Measurements from ENCODE around the gene ECE1. TPM values are rescaled to one million over a fixed set of nuclear protein-coding genes. Genes with fewer than 3 reads are reported as not detected.

ECE1 gene
- total and polyA plus RNA-seq, 2 donors (not counting 3 experiments of a cell fraction or from before 2014, with no cell fraction given), result 437 to 562 TPM

DNA sequence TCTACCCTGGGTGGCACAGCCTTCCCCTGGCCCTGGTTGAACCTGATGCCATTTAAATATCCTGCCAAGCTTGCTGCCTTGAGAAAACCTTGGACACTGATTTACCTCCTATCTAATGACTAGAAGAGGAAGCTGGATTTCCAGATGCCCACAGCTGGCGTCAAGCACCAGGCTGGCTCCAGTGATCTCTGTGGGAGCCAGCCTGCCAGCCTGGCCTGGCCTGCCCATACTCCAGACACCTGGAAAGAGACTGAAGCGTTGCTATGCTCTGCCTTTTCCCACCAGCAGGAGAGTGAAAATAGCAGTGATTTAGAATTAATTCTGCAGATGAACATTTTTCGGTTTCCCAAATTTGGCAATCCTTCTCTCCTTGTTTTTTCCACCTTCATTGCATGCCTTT lies 102.0 kb downstream of the ECE1 start:
- Histone ChIP-seq H3K36me3 (ENCODE audit: control insufficient read depth in 2 of 2, extremely low read depth in 1 of 2, insufficient read depth in 2 of 2, low read length in 2 of 2) (no peaks in the 10 kb centered on the region), H3K27ac (ENCODE audit: insufficient read depth, low read depth, low read length) (no peak overlapping the region), H3K9ac (replicated peaks; ENCODE audit: extremely low read depth, insufficient read depth, low read length) (no peak overlapping the region), H2AFZ (ENCODE audit: low read depth, low read length) (no peak overlapping the region), H3K4me3 (replicated peaks in 1 of 3; ENCODE audit: insufficient read depth in 1 of 3, low read depth in 1 of 3, low read length in 3 of 3) (no peak overlapping the region), H3K27me3 (ENCODE audit: control insufficient read depth in 2 of 2, insufficient read depth in 2 of 2, low read length in 2 of 2) (no peaks in the 10 kb centered on the region), H4K20me1 (replicated peaks; ENCODE audit: control insufficient read depth, extremely low read depth, insufficient read depth, low read length) (no peaks in the 10 kb centered on the region), H3K4me2 (ENCODE audit: insufficient read depth, low read length) (no peak overlapping the region), H3K4me1 (ENCODE audit: control insufficient read depth, extremely low read depth, insufficient read depth, low read length) (peaks cover 9% of the 10 kb centered on the region), H3K79me2 (ENCODE audit: control insufficient read depth, insufficient read depth, low read length) (no peaks in the 10 kb centered on the region), H3K9me1 (replicated peaks; ENCODE audit: control insufficient read depth, extremely low read depth, insufficient read depth, low read length) (no peaks in the 10 kb centered on the region), H3K9me3 (replicated peaks; ENCODE audit: control insufficient read depth, insufficient read depth, low read length) (no peaks in the 10 kb centered on the region)
- POLR2A ChIA-PET, result no interaction called here
- CTCF ChIA-PET, result no interaction called here
- BruUV-seq (replicated peaks), result no TSS peak
- dilution Hi-C loops (cut with MboI; ENCODE audit: extremely low pct_ligation_motif_present, low sequenced_read_pairs), result no loop called here
- TF ChIP-seq MYC (IDR thresholded peaks at IDR 0.05; ENCODE audit: low read depth, low read length) (no peak), FOS (IDR thresholded peaks at IDR 0.05; ENCODE audit: borderline replicate concordance, insufficient read depth, low read length) (no peak), MAX (IDR thresholded peaks at IDR 0.05; ENCODE audit: insufficient read depth, insufficient read length) (no peak), CTCF (IDR thresholded peaks at IDR 0.05; ENCODE audit: extremely low read depth in 1 of 2, insufficient read depth in 1 of 2, low read depth in 1 of 2, low read length in 2 of 2) (no peak), POLR2AphosphoS5 (IDR thresholded peaks at IDR 0.05; ENCODE audit: insufficient read depth, low read depth, low read length) (no peak), EZH2 (IDR thresholded peaks at IDR 0.05; ENCODE audit: borderline replicate concordance, low read depth, low read length, severe bottlenecking) (no peak), POLR2A (IDR thresholded peaks at IDR 0.05; ENCODE audit: low read depth, low read length) (no peak), GATA2 (IDR thresholded peaks at IDR 0.05; ENCODE audit: insufficient read depth, insufficient read length, low read depth, low read length) (no peak), JUN (IDR thresholded peaks at IDR 0.05; ENCODE audit: borderline replicate concordance, insufficient read depth, insufficient read length, low read depth) (no peak)
- intact Hi-C loops (cut with micrococcal nuclease), result no loop called here
- DNase-seq (ENCODE audit: low read depth, low spot score), result no peak
- FAIRE-seq, result no peak
